ENCODE measurements around the gene SLC1A4.

DNA sequence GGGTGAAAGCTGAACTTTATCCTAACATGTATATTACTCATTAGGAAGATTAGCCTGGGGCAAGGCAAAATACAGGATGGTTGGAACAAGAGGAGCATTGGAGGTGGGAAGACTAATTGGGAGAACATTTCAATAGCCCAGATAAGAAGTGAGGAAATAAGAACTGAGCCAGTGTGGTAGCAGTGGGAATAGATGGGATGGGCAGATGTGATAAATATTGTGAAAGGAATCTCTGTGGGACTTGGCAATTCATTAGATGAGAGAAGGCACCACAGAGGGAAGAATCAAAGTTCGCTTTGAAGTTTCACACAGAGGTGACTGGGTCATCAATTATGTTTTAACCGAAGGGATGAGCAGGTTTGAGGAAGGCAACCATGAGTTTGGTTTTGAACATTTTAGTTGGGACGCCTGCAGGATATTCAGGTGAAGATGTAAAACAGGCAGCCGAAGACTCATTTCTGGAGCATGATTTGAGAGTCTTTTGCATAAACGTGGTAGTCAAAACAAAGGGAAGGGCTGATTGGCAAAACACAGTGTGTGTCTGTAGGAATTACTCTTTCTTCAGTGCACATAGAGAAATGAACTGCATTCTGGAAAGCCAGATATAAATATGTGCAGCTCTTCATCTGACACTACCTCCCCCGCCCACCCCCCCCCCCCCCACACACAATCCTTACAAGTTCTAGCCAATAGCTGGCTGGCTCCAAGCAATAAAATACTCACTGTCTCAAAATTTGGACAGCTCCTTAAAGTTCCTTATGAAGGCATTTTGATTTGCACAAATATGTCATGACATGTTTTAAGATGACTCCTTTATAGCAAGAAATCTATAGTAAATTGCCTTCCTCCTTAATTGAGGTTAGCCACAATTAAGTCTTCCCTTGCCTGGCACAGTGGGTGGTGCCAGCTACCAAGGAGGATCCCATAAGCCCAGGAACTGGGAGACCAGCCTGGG lies 1.9 kb upstream of the SLC1A4 start:
- TF ChIP-seq CTCF (IDR thresholded peaks at IDR 0.05) (no peak), POLR2A (IDR thresholded peaks at IDR 0.05) (no peak)

All from uterus (tissue), 2 donors.